OCI-M2 (cell line): ENCODE data around the gene PSAPL1.

Experiments
- DNase-seq: peaks from one replicate; lab custom pipeline; 2025; ENCODE audit not compliant: unreplicated experiment; lab: John Stamatoyannopoulos, UW

Gene PSAPL1

DNA sequence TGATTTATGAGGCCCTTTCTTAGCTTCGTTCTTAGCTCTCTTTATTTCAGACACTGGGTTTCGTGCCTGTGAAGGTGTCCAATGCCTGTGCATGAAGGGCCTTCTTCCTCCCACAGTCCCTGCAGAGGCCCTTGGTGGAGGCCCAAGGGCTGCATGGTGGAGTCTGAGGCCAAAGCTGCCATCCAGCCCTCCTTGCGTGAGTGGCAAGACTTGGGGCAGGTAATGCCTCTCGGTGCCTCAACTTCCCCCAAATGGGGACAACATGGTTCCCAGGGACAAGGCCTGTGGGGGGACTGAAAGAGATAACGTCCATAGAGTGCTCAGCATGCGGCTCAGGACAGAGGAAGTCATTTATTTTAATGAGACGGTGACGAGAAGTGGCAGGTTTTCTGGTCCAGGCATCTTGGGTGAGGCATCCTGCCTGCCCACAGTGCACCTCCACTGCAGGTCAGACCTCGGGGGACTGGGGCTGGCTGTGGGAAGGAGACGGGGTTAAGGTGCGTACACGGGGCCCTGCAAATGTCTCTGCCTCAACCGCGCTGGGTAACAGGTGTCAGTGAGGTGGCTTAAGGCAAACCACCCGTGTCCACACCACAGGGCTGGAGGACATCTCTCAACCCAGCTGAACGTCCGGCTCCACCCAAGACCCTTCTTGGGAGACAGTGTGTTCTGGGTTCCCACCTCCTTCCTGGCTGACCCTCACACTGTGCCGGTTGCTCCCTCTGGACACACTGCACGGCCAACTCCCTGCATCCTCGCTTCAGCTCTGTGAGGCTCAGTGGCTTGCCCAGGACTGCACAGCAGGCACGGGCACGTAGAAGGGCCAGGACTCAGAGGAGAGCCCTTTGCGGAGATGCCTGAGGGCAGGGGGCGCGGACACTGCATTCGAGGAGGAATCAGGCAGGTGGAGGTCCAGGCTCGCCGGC, 50.5 kb downstream of the PSAPL1 start:
- DNase-seq, result no peak

DNA sequence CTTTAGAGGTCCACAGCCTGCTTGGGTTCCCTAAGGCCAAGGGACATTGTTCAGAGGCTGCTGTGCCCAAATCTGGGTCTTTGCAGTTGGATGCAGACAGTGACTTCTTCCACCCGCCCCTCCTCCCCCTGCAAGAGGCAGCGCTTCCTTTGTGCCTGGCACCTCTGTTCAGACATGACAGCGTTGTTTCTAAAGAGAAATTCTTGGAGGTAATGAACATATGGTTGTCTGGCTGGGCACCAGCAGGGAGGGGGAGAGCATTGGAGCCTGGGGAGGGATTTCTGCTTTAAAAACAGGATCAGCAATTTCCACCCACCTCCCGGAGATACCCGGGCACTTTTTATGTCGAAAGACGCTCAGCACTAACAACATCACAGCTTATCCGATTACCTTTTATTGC, 51.5 kb downstream of the PSAPL1 start:
- DNase-seq, result no peak

DNA sequence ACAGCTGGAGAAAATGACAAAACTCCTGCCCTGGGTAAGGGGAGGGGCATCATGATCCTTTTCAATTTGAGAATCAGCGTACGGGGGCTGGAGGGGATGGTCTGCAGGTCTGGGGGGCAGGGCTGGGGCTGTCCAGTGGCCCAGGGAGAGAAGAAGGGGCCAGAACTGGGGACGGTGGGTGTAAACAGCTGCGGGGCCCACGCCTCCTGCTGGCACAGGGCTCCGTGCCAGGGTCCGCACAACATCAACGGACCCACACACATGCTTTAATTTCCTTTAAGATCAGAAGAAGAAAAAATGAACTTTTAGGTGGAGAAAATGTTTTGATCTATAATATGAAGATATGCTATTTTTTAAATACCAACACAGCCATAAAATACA, 52.1 kb downstream of the PSAPL1 start:
- DNase-seq, result no peak

DNA sequence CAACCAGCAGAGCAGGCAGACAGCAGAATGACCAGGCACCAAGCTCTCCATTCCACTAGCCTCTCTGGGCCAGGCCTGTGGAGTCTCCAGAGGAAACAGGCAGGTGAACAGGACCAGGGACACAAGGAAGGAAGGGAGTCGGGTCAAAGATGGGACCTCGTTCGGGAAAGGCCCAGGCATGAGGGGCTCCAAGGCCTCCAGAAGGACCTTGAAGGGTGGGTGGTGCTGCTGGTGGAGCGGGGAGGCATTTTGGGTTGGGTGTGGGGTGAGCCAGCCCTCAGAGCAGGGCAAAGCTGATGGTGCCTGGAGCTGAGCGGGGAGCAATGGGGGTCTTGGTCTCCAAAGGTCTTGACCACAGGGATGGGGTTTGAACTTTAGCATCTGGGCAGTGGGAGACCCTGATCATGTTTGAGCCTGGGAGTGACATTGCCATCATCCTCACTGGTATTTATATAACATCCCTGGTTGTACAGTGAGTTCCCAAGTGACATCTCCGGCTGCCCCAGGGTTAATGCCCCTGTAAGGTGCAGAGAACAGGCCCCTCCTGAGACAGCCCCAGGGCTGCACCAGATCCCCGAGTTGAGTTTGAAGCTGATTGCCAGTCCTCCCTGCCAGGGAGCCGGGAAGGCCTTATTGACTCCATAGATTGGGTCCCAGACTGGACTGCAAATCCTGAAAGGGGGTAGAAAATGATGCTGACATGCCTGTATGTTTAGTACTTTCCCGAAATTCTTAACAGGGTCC, 52.7 kb downstream of the PSAPL1 start:
- DNase-seq, result no peak

DNA sequence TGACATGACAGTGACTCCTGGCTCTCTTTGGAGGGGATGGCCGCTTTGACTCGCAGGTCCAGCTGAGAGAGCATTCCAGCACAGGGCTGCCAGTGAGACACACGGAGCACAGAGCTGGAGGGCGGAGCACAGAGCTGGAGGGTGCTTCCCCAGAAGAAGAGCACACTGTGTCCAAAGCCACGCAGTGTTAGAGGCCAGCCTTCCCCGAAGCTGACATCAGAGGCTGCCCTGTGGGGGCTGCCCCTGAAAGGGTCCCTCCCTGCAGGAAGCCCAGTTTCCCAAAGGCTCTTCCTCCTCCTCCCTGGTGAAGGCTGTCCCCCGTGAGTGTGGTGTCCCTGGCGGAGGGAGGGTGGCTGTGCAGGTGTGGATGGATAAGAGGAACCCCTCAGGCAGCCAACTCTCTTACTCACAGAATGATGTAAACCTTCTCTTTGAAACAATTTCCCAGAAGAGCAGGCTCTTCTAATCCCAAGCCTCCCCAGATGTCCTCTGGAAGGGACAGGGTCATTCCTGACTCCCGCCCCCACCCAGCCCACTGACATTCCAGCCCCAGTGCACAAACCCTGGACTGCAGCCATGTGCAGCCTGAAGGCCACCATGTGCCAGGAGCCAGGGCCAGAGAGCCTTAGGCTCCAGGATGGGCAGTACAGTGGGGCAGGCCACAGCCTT, 53.4 kb downstream of the PSAPL1 start:
- DNase-seq, result no peak
